GM18498 (cell line): Measurements from ENCODE around the gene CDH12.

Experiments
- ATAC-seq: cut with Tn5 transposase; IDR thresholded peaks from one replicate; pipeline ENCODE4 v1.9.1; 2021; ENCODE audit warnings: mild to moderate bottlenecking, moderate library complexity; ENCODE audit not compliant: unreplicated experiment

Gene CDH12

GRCh38 chr5:21783074-21783679, 1070.0 kb downstream of the CDH12 start:
- no peak for ATAC-seq

- no peak for ATAC-seq
These were observed 1076.7 kb downstream of the CDH12 start for GRCh38 chr5:21776466-21776865.

GRCh38 chr5:21774801-21775200, 1078.3 kb downstream of the CDH12 start:
- ATAC-seq, result no peak

GRCh38 chr5:21774281-21774680, 1078.9 kb downstream of the CDH12 start:
- ATAC-seq, result no peak

- ATAC-seq, result no peak
These were observed 1079.7 kb downstream of the CDH12 start for GRCh38 chr5:21773456-21773855.

- ATAC-seq, result no peak
These were observed 1087.7 kb downstream of the CDH12 start for GRCh38 chr5:21765406-21765805.

- no peak for ATAC-seq
These were observed 1114.0 kb downstream of the CDH12 start for GRCh38 chr5:21739096-21739495.

GRCh38 chr5:21723500-21723899, 1129.6 kb downstream of the CDH12 start:
- ATAC-seq, result no peak

- ATAC-seq, result no peak
These were observed 1141.0 kb downstream of the CDH12 start for GRCh38 chr5:21711866-21712758.

GRCh38 chr5:21709770-21710169, 1143.4 kb downstream of the CDH12 start:
- ATAC-seq, result no peak

- no peak for ATAC-seq
These were observed 1148.0 kb downstream of the CDH12 start for GRCh38 chr5:21704974-21705668.

- ATAC-seq, result no peak
These were observed 1151.8 kb downstream of the CDH12 start for GRCh38 chr5:21701317-21701716.
